Measurements from ENCODE around the gene UVRAG. TPM values are rescaled to one million over a fixed set of nuclear protein-coding genes. Genes with fewer than 3 reads are reported as not detected.

UVRAG gene
- total and polyA plus RNA-seq, 2 donors (not counting 1 experiment from before 2014, with no cell fraction given) = 37.7 to 94.1 TPM

DNA sequence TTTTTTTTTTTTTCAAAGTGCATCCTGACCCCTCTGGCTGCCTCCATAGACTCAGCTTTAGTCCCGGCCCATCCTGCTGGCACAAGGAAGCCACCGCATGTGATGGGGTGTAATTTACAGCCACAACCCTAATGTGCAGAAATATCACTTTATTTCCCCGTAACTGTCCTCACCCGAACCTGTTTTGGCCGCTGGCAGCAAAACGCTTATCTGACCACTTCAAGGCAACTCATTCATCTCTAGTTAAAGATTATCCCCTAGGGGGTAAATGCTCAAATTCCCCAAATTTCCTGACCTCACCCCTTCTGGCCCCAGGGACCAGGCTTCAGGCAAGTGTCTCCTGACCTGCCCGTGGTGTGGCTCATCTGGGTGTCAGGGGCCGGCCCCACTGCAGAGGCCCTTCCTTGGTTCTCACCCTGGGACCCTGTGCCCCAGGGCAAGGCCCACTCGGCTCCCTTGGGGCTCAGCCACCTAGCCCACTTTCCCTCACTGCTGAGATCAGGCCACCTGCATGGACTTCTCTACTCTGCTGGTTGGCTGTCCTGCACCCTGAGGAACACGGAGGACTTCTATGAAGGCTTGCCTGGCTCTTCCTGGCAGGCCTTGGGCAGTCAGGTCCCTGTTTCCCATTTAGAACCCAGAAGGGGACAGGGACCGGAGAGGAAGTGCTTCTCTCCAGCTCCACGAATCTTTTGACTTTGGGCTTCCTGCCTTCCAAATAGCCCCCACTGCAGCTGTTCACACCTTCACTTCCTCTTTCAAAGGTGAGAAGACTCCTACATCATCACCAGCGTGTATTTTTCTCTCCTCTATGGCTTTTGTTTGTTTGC is 337.9 kb downstream of the UVRAG start:
- peak overlapping the region; percentile 4 for H3K27ac Mint-ChIP-seq
- H3K27me3 Mint-ChIP-seq = no peaks in the 10 kb centered on the region
- CTCF ChIA-PET = interaction anchor here (0.7 to 3.0 kb wide), 34 partner anchors 8 to 555 kb away, joined by 3 to 57 read pairs (median 4); no protein-coding TSS in a partner anchor
- peak; percentile 74 for DNase-seq
- TF ChIP-seq, protein P1, sequence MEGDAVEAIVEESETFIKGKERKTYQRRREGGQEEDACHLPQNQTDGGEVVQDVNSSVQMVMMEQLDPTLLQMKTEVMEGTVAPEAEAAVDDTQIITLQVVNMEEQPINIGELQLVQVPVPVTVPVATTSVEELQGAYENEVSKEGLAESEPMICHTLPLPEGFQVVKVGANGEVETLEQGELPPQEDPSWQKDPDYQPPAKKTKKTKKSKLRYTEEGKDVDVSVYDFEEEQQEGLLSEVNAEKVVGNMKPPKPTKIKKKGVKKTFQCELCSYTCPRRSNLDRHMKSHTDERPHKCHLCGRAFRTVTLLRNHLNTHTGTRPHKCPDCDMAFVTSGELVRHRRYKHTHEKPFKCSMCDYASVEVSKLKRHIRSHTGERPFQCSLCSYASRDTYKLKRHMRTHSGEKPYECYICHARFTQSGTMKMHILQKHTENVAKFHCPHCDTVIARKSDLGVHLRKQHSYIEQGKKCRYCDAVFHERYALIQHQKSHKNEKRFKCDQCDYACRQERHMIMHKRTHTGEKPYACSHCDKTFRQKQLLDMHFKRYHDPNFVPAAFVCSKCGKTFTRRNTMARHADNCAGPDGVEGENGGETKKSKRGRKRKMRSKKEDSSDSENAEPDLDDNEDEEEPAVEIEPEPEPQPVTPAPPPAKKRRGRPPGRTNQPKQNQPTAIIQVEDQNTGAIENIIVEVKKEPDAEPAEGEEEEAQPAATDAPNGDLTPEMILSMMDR (IDR thresholded peaks at IDR 0.05) = no peak
- TF ChIP-seq EZH2 (IDR thresholded peaks at IDR 0.05; ENCODE audit: borderline replicate concordance, insufficient read depth, low read depth, low read length, poor library complexity, severe bottlenecking) = no peak
- H3K27ac ChIP-seq (ENCODE audit: low read length in 2 of 2) = peak overlapping the region in 1 of 2 donors; percentile 13
- H3K4me3 ChIP-seq (ENCODE audit: control extremely low read depth in 1 of 5, extremely low read depth in 1 of 5, insufficient read depth in 1 of 5, low read depth in 2 of 5, low read length in 4 of 5) = peak overlapping the region in 4 of 5 experiments; percentile 25 to 55 (median 50)
- peak overlapping the region; percentile 57 for H3K9ac ChIP-seq (ENCODE audit: low read length)
- H2AFZ ChIP-seq (ENCODE audit: insufficient read depth, low read depth, low read length, poor library complexity, severe bottlenecking) = peak overlapping the region; percentile 75
- peak overlapping the region; percentile 74 for H3K4me3 Mint-ChIP-seq
- H3K4me1 ChIP-seq (ENCODE audit: control insufficient read depth in 2 of 2, insufficient read depth in 2 of 2, low read length in 2 of 2) = peaks cover 18 to 21% of the 10 kb centered on the region in 2 donors
- POLR2A ChIA-PET = interaction anchor here (0.7 kb wide), 1 partner anchor 10 kb away, joined by 3 read pairs; no protein-coding TSS in a partner anchor
- no peaks in the 10 kb centered on the region for H3K9me3 ChIP-seq (ENCODE audit: control extremely low read depth in 1 of 3, control insufficient read depth in 2 of 3, insufficient read depth in 1 of 3, low read length in 2 of 3)
- ATAC-seq (ENCODE audit: low read depth) = peak; percentile 61
- 41% methylated on average over 10 of the region's 13 CpGs for WGBS (ENCODE audit: insufficient coverage)
- no peaks in the 10 kb centered on the region for H3K36me3 ChIP-seq (replicated peaks in 1 of 2; ENCODE audit: control extremely low read depth in 1 of 2, control insufficient read depth in 1 of 2, extremely low read depth in 1 of 2, insufficient read depth in 2 of 2, low read length in 1 of 2)
- intact Hi-C loops (cut with micrococcal nuclease) = loop anchor here (1.0 to 10.0 kb wide), 4 partner anchors 166 to 428 kb away; no protein-coding TSS in a partner anchor
- H3K4me1 Mint-ChIP-seq = peaks cover 25% of the 10 kb centered on the region
- H3K9me3 Mint-ChIP-seq (ENCODE audit: insufficient read depth) = no peaks in the 10 kb centered on the region
- H3K4me2 ChIP-seq (replicated peaks; ENCODE audit: low read depth, low read length, poor library complexity, severe bottlenecking) = peak overlapping the region; percentile 80
- H3K27me3 ChIP-seq (replicated peaks in 1 of 4; ENCODE audit: control extremely low read depth in 1 of 4, control insufficient read depth in 3 of 4, insufficient read depth in 4 of 4, low read length in 3 of 4) = no peaks in the 10 kb centered on the region
- no peaks in the 10 kb centered on the region for H4K20me1 ChIP-seq (ENCODE audit: control insufficient read depth, insufficient read depth, low read length, poor library complexity, severe bottlenecking)
- no peaks in the 10 kb centered on the region for H3K79me2 ChIP-seq (ENCODE audit: control insufficient read depth, insufficient read depth, low read length)

DNA sequence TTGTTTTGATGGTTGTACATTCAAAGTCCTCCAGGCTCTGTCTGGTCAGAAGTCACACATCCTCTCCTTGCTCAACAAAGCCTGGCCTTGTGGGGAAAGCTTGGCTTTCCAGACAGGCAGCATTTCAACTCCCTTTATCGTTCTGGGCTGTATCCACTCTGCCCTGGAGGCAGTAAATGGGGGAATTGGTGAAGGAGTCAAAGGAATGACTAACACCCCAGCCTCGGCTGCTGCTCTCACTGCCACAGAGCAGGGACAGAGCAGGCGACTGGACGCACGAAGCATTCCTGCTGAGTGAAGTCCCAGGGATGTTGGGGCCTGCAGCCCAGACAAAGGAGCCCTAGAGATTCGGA is 338.5 kb downstream of the UVRAG start:
- H3K9me3 Mint-ChIP-seq (ENCODE audit: insufficient read depth) = no peaks in the 10 kb centered on the region
- Histone ChIP-seq H3K27me3 (replicated peaks in 1 of 4; ENCODE audit: control extremely low read depth in 1 of 4, control insufficient read depth in 3 of 4, insufficient read depth in 4 of 4, low read length in 3 of 4) (no peaks in the 10 kb centered on the region), H4K20me1 (ENCODE audit: control insufficient read depth, insufficient read depth, low read length, poor library complexity, severe bottlenecking) (no peaks in the 10 kb centered on the region), H3K79me2 (ENCODE audit: control insufficient read depth, insufficient read depth, low read length) (no peaks in the 10 kb centered on the region), H3K36me3 (replicated peaks in 1 of 2; ENCODE audit: control extremely low read depth in 1 of 2, control insufficient read depth in 1 of 2, extremely low read depth in 1 of 2, insufficient read depth in 2 of 2, low read length in 1 of 2) (no peaks in the 10 kb centered on the region), H2AFZ (ENCODE audit: insufficient read depth, low read depth, low read length, poor library complexity, severe bottlenecking) (no peak overlapping the region), H3K9ac (ENCODE audit: low read length) (no peak overlapping the region), H3K9me3 (ENCODE audit: control extremely low read depth in 1 of 3, control insufficient read depth in 2 of 3, insufficient read depth in 1 of 3, low read length in 2 of 3) (no peaks in the 10 kb centered on the region), H3K4me1 (ENCODE audit: control insufficient read depth in 2 of 2, insufficient read depth in 2 of 2, low read length in 2 of 2) (peaks cover 18 to 21% of the 10 kb centered on the region in 2 donors), H3K4me2 (replicated peaks; ENCODE audit: low read depth, low read length, poor library complexity, severe bottlenecking) (peak overlapping the region; percentile 80), H3K27ac (ENCODE audit: low read length in 2 of 2) (no peak overlapping the region), H3K4me3 (ENCODE audit: control extremely low read depth in 1 of 5, extremely low read depth in 1 of 5, insufficient read depth in 1 of 5, low read depth in 2 of 5, low read length in 4 of 5) (no peak overlapping the region)
- intact Hi-C loops (cut with micrococcal nuclease) = loop anchor here (2.0 to 10.0 kb wide), 2 partner anchors 165 to 429 kb away; no protein-coding TSS in a partner anchor
- CTCF ChIA-PET = interaction anchor here (1.6 to 3.0 kb wide), 8 partner anchors 54 to 431 kb away, joined by 3 to 57 read pairs (median 10); no protein-coding TSS in a partner anchor
- no peak for ATAC-seq (ENCODE audit: low read depth)
- POLR2A ChIA-PET = no interaction called here
- WGBS (ENCODE audit: insufficient coverage) = 97% methylated on average over 5 of the region's 6 CpGs
- H3K4me1 Mint-ChIP-seq = peaks cover 25% of the 10 kb centered on the region
- H3K4me3 Mint-ChIP-seq = peak overlapping the region; percentile 74
- H3K27ac Mint-ChIP-seq = peak overlapping the region; percentile 4
- H3K27me3 Mint-ChIP-seq = no peaks in the 10 kb centered on the region
- no peak for DNase-seq
- TF ChIP-seq EZH2 (IDR thresholded peaks at IDR 0.05; ENCODE audit: borderline replicate concordance, insufficient read depth, low read depth, low read length, poor library complexity, severe bottlenecking) = no peak
- TF ChIP-seq, protein P1 (IDR thresholded peaks at IDR 0.05) = no peak
